ENCODE measurements around the gene NCR1.

DNA sequence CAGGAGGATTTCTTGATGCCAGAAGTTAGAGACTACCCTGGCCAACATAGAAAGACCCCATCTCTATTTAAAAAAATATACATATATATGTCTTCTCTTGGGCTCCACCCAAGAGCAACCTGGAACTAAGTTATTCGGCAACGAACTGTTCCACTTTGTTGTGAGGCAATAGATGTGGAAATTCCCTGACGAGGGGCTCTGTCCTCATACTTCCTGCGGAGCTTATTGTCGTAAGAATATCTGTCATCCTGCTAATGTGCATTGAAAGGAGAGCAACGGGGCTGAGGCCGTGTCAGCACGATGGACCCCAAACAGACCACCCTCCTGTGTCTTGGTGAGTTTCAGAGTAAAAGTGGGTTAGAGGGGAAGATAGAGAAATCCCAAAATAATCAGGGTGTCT is 32.0 kb upstream of the NCR1 start, which contains the start of gene FCAR:
- no peak for TF ChIP-seq EP300 (IDR thresholded peaks at IDR 0.05)
- no peak for TF ChIP-seq POLR2A (IDR thresholded peaks at IDR 0.05)
- TF ChIP-seq, protein P1, sequence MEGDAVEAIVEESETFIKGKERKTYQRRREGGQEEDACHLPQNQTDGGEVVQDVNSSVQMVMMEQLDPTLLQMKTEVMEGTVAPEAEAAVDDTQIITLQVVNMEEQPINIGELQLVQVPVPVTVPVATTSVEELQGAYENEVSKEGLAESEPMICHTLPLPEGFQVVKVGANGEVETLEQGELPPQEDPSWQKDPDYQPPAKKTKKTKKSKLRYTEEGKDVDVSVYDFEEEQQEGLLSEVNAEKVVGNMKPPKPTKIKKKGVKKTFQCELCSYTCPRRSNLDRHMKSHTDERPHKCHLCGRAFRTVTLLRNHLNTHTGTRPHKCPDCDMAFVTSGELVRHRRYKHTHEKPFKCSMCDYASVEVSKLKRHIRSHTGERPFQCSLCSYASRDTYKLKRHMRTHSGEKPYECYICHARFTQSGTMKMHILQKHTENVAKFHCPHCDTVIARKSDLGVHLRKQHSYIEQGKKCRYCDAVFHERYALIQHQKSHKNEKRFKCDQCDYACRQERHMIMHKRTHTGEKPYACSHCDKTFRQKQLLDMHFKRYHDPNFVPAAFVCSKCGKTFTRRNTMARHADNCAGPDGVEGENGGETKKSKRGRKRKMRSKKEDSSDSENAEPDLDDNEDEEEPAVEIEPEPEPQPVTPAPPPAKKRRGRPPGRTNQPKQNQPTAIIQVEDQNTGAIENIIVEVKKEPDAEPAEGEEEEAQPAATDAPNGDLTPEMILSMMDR (IDR thresholded peaks at IDR 0.05), result no peak
- TF ChIP-seq POLR2AphosphoS5 (IDR thresholded peaks at IDR 0.05), result peak in 1 of 4 donors; percentile 34

Data from sigmoid colon (tissue), 4 donors.